Esophagus squamous epithelium (tissue), 5 donors: Measurements from ENCODE around the gene CD22. TPM values are rescaled to one million over a fixed set of nuclear protein-coding genes. Genes with fewer than 3 reads are reported as not detected.

Experiments
- DNase-seq: peaks from one replicate; lab custom pipeline; 2025; lab: John Stamatoyannopoulos, UW
- H3K27ac ChIP-seq, 4 donors: fragments of 200-600 bp; sonication (generic); one replicate each; pipeline ENCODE4 v1.5.1; 2016 to 2019; ENCODE audit warnings: mild to moderate bottlenecking in 1 of 4
- H3K27me3 ChIP-seq, 4 donors: fragments of 200-600 bp; sonication (generic); 1 replicate in 3 of 4; 2 replicates in 1 of 4; pipeline versions ENCODE4 v1.5.1 to v1.6.0; 2017 to 2021; ENCODE audit warnings: antibody characterized with exemption in 1 of 4
- H3K36me3 ChIP-seq, 3 donors: fragments of 200-600 bp; sonication (generic); one replicate each; pipeline ENCODE4 v1.5.1; 2016 to 2019
- H3K4me1 ChIP-seq, 3 donors: fragments of 200-600 bp; sonication (generic); one replicate each; pipeline ENCODE4 v1.5.1; 2017 to 2019
- H3K4me3 ChIP-seq, 4 donors: fragments of 200-600 bp; sonication (generic); 1 replicate in 3 of 4; 2 replicates in 1 of 4; pipeline ENCODE4 v1.5.1; 2016 to 2019; ENCODE audit warnings: mild to moderate bottlenecking in 2 of 4, moderate library complexity in 1 of 4
- H3K9me3 ChIP-seq, 3 donors: fragments of 200-600 bp; sonication (generic); one replicate each; pipeline ENCODE4 v1.5.1; 2016 to 2019
- POLR2A ChIP-seq, 4 donors: fragments of 450-650 bp; IDR thresholded peaks; one replicate each; pipeline ENCODE4 v1.6.1; 2017; ENCODE audit warnings: antibody characterized with exemption in 4 of 4, mild to moderate bottlenecking in 4 of 4, moderate library complexity in 3 of 4
- WGBS, 2 donors: methylation state at CpG; one replicate each; pipeline ENCODE4 v1.1.5; 2018; 5-methylcytosine and 5-hydroxymethylcytosine counted together
- intact Hi-C: fragments of 100-400 bp; cut with DNase I; formaldehyde crosslinking; loops from one replicate; pipeline ENCODE4 v1.15.0; 2022
- total RNA-seq, 4 donors: library from RNA; depleted of rRNA; stranded (reverse); fragments of >200 nt; gene quantifications; one replicate each; pipeline ENCODE4 v1.1.0, GENCODE V29; 2016
- TF ChIP-seq, protein P1 (sequence below), 6 experiments: fragments of 450-650 bp in 4 of 6; fragments of 200-600 bp in 2 of 6; sonication (generic) in 2 of 6; IDR thresholded peaks; one replicate each; pipeline ENCODE4 v1.5.1; 2016 to 2019; ENCODE audit warnings: antibody characterized with exemption in 6 of 6, mild to moderate bottlenecking in 4 of 6, moderate library complexity in 4 of 6
- donor health status: DM: yes; HTN: yes; CAD: no.

CD22 gene
- total RNA-seq, 4 donors from 2014 or later, result 0.11 to 6.1 (median 1.9) TPM

DNA sequence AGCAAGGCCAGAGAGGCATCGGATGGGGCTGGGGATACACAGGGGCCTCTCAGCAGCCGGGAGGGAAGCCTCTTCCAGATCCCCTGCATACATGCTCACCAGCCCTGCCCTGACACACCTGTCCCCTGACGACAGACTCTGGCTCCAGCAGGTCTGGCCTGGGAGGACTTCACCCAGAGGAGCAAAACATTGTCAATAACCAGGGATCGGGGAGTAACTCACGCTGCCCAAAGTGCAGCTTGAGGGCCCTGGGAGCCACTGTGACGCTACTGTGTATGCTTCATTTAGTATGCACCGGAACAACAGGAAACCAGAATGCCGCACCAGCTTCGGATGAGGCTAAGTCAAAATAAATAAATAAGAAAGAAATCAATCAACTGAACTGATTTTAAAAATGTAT, 12.4 kb upstream of the CD22 start:
- no peak overlapping the region for H3K4me3 ChIP-seq
- H3K27ac ChIP-seq, result no peak overlapping the region
- no peak for TF ChIP-seq POLR2A (IDR thresholded peaks at IDR 0.05)
- TF ChIP-seq, protein P1, sequence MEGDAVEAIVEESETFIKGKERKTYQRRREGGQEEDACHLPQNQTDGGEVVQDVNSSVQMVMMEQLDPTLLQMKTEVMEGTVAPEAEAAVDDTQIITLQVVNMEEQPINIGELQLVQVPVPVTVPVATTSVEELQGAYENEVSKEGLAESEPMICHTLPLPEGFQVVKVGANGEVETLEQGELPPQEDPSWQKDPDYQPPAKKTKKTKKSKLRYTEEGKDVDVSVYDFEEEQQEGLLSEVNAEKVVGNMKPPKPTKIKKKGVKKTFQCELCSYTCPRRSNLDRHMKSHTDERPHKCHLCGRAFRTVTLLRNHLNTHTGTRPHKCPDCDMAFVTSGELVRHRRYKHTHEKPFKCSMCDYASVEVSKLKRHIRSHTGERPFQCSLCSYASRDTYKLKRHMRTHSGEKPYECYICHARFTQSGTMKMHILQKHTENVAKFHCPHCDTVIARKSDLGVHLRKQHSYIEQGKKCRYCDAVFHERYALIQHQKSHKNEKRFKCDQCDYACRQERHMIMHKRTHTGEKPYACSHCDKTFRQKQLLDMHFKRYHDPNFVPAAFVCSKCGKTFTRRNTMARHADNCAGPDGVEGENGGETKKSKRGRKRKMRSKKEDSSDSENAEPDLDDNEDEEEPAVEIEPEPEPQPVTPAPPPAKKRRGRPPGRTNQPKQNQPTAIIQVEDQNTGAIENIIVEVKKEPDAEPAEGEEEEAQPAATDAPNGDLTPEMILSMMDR (IDR thresholded peaks at IDR 0.05), result no peak
- peaks cover 2 to 22% (median 5%) of the 10 kb centered on the region in 3 donors for H3K4me1 ChIP-seq
- intact Hi-C loops, result no loop called here
- no peaks in the 10 kb centered on the region for H3K9me3 ChIP-seq
- no peak for DNase-seq
- peaks cover 0 to 36% (median 0%) of the 10 kb centered on the region in 4 donors for H3K27me3 ChIP-seq
- 66 to 81% methylated on average over 9 of the region's 9 CpGs for WGBS, 2 donors
- H3K36me3 ChIP-seq, result no peaks in the 10 kb centered on the region

- Histone ChIP-seq H3K27ac (peak overlapping the region in 3 of 4 donors; percentile 9 to 37 (median 14)), H3K4me3 (no peak overlapping the region), H3K27me3 (peaks cover 0 to 27% (median 0%) of the 10 kb centered on the region in 4 donors), H3K4me1 (peaks cover 2 to 22% (median 5%) of the 10 kb centered on the region in 3 donors), H3K9me3 (peaks cover 0 to 8% (median 0%) of the 10 kb centered on the region in 3 donors), H3K36me3 (no peaks in the 10 kb centered on the region)
- TF ChIP-seq, protein P1 (IDR thresholded peaks at IDR 0.05), result no peak
- TF ChIP-seq POLR2A (IDR thresholded peaks at IDR 0.05), result no peak
- no peak for DNase-seq
- 63 to 85% methylated on average over 5 to 7 of the region's 7 CpGs for WGBS, 2 donors
- intact Hi-C loops, result no loop called here
Measured at GRCh38 chr19:35317464-35318043, 11.4 kb upstream of the CD22 start.

DNA sequence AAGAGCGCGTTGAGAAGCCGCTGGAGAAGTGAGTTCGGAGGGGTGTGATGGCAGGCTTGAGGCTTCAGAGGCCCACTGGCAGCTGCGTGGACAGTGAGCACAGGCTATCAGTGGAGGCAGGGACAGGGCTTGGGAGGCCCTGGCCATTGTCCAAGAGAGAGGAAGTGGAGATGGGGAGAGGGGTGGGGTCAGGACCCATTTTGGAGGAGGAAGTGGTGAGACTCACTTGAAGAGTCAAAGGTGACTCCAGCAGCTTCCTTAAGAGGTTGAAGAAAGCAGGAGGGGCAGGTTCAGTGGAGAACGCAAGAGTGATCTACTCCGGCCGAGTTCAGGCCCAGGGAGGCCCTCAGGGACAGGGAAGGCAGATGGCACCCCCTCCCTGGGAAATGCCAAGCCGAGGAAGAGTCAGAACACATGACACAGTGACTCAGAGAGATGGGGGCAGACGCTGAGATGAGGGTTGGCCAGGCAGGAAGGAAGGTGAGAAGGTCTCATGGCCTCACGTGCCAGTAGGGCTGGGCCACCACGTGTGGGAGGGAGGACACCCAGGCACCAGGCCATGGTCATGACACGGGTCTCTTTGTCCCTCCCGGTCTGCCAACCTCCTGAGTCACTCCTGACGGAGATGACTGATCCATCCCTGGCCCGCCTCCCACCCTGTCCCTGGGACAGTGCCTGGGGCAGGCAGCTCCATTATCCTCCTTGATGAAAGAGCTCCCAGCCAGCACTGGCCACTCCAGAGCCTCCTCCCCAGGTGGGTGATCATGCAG, 10.1 kb upstream of the CD22 start:
- H3K4me1 ChIP-seq, result peaks cover 2 to 22% (median 5%) of the 10 kb centered on the region in 3 donors
- no peak for DNase-seq
- peaks cover 0 to 16% (median 0%) of the 10 kb centered on the region in 4 donors for H3K27me3 ChIP-seq
- peaks cover 0 to 8% (median 0%) of the 10 kb centered on the region in 3 donors for H3K9me3 ChIP-seq
- no peak for TF ChIP-seq POLR2A (IDR thresholded peaks at IDR 0.05)
- TF ChIP-seq, protein P1 (IDR thresholded peaks at IDR 0.05), result no peak
- intact Hi-C loops, result no loop called here
- WGBS, 2 donors, result 38 to 39% methylated on average over 15 to 16 of the region's 16 CpGs
- H3K4me3 ChIP-seq, result no peak overlapping the region
- H3K36me3 ChIP-seq, result no peaks in the 10 kb centered on the region
- H3K27ac ChIP-seq, result peak overlapping the region in 3 of 4 donors; percentile 30 to 67 (median 61)

- Histone ChIP-seq H3K4me1 (peaks cover 2 to 22% (median 5%) of the 10 kb centered on the region in 3 donors), H3K27ac (no peak overlapping the region), H3K9me3 (peaks cover 0 to 8% (median 0%) of the 10 kb centered on the region in 3 donors), H3K27me3 (peaks cover 0 to 11% (median 0%) of the 10 kb centered on the region in 4 donors), H3K4me3 (no peak overlapping the region), H3K36me3 (no peaks in the 10 kb centered on the region)
- 54 to 59% methylated on average over 9 to 12 of the region's 12 CpGs for WGBS, 2 donors
- no peak for TF ChIP-seq POLR2A (IDR thresholded peaks at IDR 0.05)
- TF ChIP-seq, protein P1 (IDR thresholded peaks at IDR 0.05), result no peak
- intact Hi-C loops, result no loop called here
- no peak for DNase-seq
Measured at GRCh38 chr19:35320065-35320713, 8.8 kb upstream of the CD22 start.
